Mucosa of gallbladder (tissue), 1 donor: Measurements from ENCODE around the gene FBN2. TPM values are rescaled to one million over a fixed set of nuclear protein-coding genes. Genes with fewer than 3 reads are reported as not detected.
"Not testable (repeated sequence)": the region's sequence is repeated elsewhere in the genome, so short reads cannot be mapped to it uniquely, and the experiment has no call there.

Source experiments
- DNase-seq: peaks from one replicate; pipeline ENCODE4 v3.0.0-alpha.2; 2020; ENCODE audit warnings: low spot score
- total RNA-seq: library from RNA; stranded (reverse); gene quantifications from one replicate; pipeline ENCODE4 v1.2.1, GENCODE V29; 2021
- donor health status: DM: no; HTN: no; CAD: no.

The FBN2 gene
- total RNA-seq, 1 donor from 2014 or later, result 3.5 TPM

GRCh38 chr5:128358826-128359225 is 179.2 kb downstream of the FBN2 start:
- DNase-seq, result no peak

GRCh38 chr5:128357226-128357625 is 180.8 kb downstream of the FBN2 start:
- DNase-seq, result no peak

GRCh38 chr5:128355961-128356360 is 182.1 kb downstream of the FBN2 start:
- DNase-seq, result no peak

DNA sequence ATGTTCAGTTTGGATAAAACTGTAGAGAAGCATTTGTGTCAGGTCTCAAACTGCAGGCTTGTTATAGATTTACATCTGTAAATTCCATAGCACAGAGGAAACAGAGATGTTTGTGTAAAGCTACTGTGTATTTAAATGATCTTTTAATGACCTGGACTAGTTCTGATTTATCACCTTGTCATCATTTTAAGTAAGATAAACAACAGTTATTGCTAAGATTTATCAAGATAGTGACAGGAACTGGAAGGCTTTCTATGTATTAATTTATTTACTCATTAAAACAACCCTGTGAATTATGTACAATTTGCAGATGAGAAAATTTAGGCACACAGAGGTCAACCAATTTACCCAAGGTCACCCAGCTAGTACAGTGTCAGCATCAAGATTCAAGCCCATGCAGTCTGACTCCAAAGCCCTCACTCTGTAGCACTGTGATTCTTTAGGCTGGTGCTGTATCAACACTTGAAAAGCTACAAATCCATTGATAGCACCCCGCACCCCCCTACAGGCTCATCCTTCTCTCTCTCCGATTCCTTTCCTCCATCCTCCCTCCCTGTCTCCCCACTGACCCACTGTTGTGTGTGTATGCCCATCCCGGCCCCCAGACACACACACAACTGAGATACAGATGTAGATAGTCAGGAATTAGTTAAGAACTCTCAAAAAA is 184.5 kb downstream of the FBN2 start:
- DNase-seq, result no peak

GRCh38 chr5:128350705-128351104 is 187.3 kb downstream of the FBN2 start:
- no peak for DNase-seq

DNA sequence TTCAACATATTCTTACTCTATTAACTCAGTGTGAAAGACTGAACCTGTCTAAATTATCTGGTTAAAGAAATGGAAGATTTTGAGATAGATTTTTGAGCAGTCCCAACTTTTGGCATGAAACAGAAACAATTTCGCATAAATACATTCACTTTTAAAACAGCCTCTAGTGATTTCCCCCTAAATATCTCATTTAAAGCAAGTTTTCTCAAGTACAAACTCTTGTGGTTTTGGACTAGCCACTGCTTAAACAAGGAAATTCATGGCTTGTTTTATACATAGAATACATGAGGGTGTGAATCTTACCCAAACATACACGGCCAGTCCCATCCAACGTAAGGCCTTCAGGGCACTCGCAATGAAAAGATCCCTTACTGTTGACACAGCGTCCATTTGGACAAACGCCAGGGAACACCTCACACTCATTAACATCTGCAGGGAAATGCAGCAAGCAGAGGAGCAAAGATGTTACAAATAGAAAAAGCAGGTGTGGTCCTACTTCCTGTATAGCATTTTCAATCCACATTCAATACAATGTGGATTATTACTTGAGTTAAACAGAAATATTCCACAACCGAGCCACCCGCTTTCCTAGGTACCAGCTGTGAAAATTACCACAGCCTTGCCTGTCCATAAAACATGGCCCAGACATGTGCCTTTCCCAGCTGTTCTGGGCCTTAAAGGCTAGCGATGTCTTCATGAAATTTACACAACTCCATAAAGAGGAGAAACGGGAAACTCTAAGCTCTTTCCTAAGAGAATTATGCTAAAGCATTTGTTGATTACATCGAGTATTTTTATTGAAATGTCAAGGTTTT is 188.8 kb downstream of the FBN2 start:
- peak; percentile 17 for DNase-seq

DNA sequence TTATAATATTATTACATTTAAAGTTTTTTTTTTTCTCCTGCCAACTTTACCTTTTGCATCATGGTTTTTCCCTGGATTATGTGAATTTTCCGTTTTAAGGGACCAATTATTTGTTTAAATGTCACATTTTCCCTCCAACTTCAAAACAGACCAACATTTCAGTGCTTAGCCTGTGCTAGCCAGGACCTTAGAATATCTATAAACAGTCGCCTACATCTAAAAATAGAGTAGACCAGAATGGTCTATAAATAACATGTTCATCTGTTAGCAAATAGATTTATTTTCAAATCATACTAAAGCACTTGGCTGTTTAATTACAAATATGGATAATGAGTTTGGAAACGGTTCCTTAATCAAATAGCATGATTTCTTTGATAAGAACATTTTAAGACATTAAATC is 192.0 kb downstream of the FBN2 start:
- DNase-seq, result no peak

GRCh38 chr5:128345247-128345646 is 192.8 kb downstream of the FBN2 start:
- DNase-seq, result no peak

DNA sequence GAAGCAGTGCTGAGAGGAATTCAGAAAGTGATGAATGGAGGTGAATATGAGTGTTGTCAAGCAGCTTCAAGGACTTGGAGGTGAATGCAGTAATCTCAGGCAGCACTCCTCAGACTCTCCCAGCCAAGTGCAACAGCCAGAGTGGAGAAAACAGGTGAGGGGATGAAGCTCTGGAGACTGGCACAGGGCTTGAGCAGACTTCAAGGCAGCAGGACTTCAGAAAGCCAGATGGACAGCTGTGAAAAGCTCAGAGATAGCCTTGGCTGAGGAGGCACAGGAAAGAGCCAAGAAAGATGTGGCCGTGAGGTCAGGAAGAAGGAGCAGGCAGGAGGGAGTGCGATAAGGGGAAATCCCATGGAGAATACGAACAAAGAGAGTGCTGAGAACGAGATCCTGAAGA is 194.9 kb downstream of the FBN2 start:
- no peak for DNase-seq

DNA sequence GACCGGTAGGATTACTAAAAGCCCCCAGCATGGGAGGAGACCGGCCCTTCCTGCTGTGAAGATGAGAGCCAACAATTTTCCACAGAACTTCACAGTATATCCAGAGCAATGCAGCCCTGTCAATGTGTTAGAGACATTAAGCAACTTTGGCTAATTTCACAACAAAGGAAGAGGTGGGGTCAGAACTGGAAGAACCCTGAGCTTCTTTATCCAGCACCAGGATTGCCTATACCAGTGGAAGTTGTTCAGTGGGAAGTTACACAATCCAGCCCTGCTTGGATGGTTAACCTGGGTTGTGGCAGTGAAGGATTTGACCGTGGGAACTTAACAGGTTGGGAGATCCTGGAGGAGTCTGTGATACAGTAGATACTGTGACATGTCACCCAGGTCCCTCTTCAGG is 197.0 kb downstream of the FBN2 start:
- DNase-seq, result no peak

DNA sequence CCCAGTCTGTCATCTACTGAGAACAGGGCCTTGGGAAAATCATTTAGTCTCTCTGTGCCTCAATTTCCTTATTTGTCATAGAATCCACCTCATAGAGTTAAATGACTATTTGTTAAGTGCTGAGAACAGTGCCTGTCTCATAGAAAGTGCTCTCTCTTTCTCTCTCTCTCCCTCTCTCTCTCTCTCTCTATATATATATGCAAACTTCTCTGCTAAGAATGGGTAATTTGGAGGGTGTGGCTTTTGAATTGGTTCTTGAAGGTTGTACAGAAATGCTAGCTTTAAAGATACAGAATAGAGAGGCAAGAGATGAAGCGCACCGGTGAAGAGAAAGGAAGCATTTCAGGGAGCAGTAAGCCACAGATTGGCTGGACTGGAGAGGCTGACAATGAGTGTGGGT is 197.4 kb downstream of the FBN2 start:
- no peak for DNase-seq

GRCh38 chr5:128339585-128339984 is 198.5 kb downstream of the FBN2 start:
- no peak for DNase-seq

GRCh38 chr5:128338649-128339048 is 199.4 kb downstream of the FBN2 start:
- DNase-seq, result no peak

DNA sequence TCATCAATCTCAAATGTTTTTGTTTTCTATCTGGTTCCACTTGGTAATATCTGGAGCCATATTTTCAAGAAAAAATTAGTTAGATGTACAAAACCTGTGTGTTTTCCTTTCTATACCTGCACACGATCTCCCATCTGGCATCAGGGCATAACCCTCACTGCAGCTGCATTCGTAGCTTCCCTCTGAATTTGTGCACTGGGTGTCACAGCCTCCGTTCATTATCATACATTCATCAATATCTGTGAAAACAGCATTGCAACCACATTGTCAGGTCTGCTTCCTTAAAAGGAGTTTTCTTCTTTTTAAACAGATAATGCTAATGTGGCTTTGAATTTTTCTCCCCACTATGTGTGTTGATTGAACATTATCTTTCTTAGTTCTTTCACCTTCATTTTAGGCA is 202.7 kb downstream of the FBN2 start:
- no peak for DNase-seq

DNA sequence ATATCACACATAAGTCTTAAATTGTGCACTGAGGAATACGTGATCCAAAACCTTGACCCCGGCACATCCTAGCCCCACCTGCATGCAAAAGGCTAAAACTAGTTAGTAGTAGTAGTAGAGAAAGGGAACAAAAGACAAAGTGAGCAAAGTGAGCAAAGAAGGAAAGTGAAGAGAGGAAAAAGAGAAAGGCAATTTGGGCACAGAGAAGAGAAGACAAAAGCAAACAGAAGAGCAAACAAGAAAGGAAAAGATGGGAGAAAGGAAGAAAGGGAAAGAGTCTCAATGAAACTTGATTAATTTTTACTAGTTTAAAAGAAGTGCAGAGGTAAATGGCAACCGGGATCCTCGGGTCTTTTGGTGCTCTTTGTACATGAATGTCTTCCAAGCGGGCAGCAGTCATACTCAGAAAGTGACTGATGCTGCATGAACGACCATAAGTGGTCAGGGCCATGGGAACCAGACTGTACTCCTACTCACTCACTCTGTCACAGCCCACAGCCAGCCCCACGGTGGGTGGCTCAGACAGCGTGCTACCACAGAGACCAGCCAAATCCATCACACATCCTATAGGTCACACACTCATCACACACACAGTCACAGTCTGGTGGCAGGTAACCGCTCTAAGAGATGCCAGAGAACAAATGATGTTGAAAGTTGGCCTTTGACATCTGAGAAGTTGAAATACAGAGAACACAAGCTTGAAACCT is 203.9 kb downstream of the FBN2 start:
- no peak for DNase-seq

- no peak for DNase-seq
These were observed 206.8 kb downstream of the FBN2 start for GRCh38 chr5:128331261-128331660.

GRCh38 chr5:128329386-128329939 is 208.6 kb downstream of the FBN2 start:
- no peak for DNase-seq

DNA sequence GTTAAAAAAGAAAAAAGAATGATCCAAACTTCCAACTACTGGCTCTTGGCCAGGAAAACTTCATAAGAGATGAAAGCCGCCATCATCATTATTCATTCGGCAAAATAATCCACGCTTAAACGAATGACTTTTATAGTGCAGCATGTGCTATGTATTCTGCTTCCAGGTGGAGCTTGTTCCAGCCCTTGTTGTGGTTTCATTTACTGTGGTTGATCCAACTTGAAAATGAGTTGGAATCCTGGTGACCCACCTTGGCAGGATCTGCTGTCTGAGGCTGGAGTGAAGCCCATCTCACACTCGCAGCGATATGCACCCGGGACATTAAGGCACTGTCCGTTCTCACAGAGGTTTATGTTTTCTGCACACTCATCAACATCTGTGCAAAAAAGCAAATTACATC is 209.6 kb downstream of the FBN2 start:
- no peak for DNase-seq

DNA sequence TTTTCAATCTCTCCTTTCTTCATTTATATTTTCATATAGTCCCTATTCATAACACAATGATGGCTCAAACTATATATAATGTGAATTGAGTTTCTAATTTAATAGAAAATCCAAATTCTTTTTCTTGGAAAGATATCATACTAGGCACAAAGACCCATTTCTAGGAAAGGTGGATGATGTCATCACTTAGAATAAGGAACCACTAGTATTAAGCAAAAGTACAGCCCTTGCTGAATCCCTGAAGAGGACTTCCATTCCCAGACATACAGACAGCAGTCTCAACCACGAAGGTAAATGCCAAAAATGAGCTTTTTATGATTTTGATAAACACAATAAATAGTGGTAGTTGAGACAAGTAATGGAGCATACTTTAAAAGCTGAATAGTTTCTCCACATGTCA is 210.0 kb downstream of the FBN2 start:
- no peak for DNase-seq

- not testable (repeated sequence) for DNase-seq
These were observed 216.6 kb downstream of the FBN2 start for GRCh38 chr5:128321418-128321817.

DNA sequence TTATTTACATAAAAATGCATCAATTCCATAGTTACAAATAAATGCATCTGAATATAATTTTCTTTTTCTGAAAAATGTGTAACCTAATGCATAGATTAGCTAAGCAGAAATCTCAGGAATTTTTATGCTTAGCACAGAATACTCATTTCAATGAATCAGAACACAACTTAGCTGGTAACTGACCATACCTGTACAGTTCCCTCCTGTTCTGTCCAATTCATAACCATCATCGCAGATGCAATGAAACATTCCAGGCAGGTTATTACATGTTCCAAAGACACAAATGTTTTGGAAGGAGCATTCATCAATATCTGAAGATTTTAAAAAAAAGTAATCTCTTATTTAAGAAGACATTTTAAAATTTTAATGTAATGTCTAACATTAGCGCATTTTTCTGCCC is 219.4 kb downstream of the FBN2 start:
- DNase-seq, result no peak

- DNase-seq, result no peak
These were observed 220.6 kb downstream of the FBN2 start for GRCh38 chr5:128317481-128317880.

DNA sequence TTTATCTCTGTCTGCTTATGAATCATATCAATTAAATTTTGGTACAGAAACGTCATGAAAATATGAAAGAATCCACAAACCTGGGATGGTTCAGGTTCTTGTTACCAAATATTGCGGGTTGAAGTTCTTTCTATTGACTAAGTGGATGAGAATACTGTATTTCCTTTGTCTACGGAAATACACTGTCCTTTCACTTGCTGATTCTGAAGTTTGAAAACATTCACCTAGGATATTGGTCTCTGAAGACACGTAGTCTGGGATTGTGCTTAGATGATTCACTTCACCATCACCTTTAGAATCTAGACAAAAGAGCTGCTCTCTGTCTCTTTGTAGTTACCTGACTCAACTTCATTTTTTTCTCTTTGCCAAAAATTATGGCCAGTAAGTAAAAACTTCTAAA is 222.4 kb downstream of the FBN2 start:
- DNase-seq, result no peak
